Measurements from ENCODE around the gene ANKFN1. TPM values are rescaled to one million over a fixed set of nuclear protein-coding genes. Genes with fewer than 3 reads are reported as not detected.

The ANKFN1 gene
- total RNA-seq, 1 experiment from 2014 or later, result not detected

GRCh38 chr17:56416682-56417351 lies 263.5 kb downstream of the ANKFN1 start:
- no peak overlapping the region for H3K4ac ChIP-seq (ENCODE audit: low read depth, low read length)
- H3K9me3 Mint-ChIP-seq, result peaks cover 17 to 18% of the 10 kb centered on the region in 2 experiments
- H2BK15ac ChIP-seq (ENCODE audit: low read depth, low read length), result no peak overlapping the region
- no peak overlapping the region; a peak in 1 of 5 replicates for H3K4me3 Mint-ChIP-seq
- H4K8ac ChIP-seq (replicated peaks; ENCODE audit: insufficient read length, low read depth, low read length), result no peak overlapping the region
- no peak overlapping the region for H3K18ac ChIP-seq (ENCODE audit: insufficient read length, low read depth, low read length)
- no peak overlapping the region for H4K91ac ChIP-seq (ENCODE audit: insufficient read length, low read depth, low read length)
- peaks cover 5% of the 10 kb centered on the region in 2 experiments; a peak in 2 of 4 replicates for H3K4me1 Mint-ChIP-seq
- no peaks in the 10 kb centered on the region for H3K79me1 ChIP-seq (ENCODE audit: insufficient read depth, low read depth, low read length, poor library complexity, severe bottlenecking)
- no peak overlapping the region for H2BK120ac ChIP-seq (ENCODE audit: low read depth, low read length, poor library complexity, severe bottlenecking)
- no peak overlapping the region for H3K56ac ChIP-seq (ENCODE audit: insufficient read length, low read depth, low read length)
- no peak overlapping the region for H2BK12ac ChIP-seq (ENCODE audit: insufficient read length, low read depth, low read length)
- no peak overlapping the region for H2BK20ac ChIP-seq (ENCODE audit: low read depth, low read length, poor library complexity, severe bottlenecking)
- no peak overlapping the region for H2AK5ac ChIP-seq (ENCODE audit: insufficient read length, low read length)
- H3K9ac ChIP-seq (ENCODE audit: extremely low read depth, insufficient read length, low read length), result no peak overlapping the region
- no peaks in the 10 kb centered on the region for H3K9me3 ChIP-seq (ENCODE audit: control insufficient read depth, low read depth, low read length)
- no CpG with 5 or more reads among the region's 5 CpGs for WGBS (ENCODE audit: extremely low coverage, insufficient read length, low lambda C conversion rate)
- no peak overlapping the region for H3K27ac Mint-ChIP-seq
- H4K5ac ChIP-seq (ENCODE audit: insufficient read length, low read depth, low read length), result no peak overlapping the region
- no peak overlapping the region for H3K23ac ChIP-seq (ENCODE audit: insufficient read length, low read depth, low read length)
- no peak overlapping the region for H3K4me2 ChIP-seq (ENCODE audit: insufficient read depth, insufficient read length, low read length)
- H3K36me3 Mint-ChIP-seq (ENCODE audit: insufficient read depth in 1 of 3, low read depth in 3 of 3), result peaks cover 0 to 9% (median 3%) of the 10 kb centered on the region in 3 experiments; a peak in 3 of 7 replicates
- no peaks in the 10 kb centered on the region for H4K20me1 ChIP-seq (ENCODE audit: control insufficient read depth, insufficient read depth, insufficient read length)
- no peak overlapping the region for H2AFZ ChIP-seq (ENCODE audit: low read length)
- no peak overlapping the region for H3T11ph ChIP-seq (ENCODE audit: low read length)
- H3K27me3 Mint-ChIP-seq (ENCODE audit: low read depth), result no peaks in the 10 kb centered on the region; the same call in 1 of the 2 replicates
- no peak overlapping the region for H3K14ac ChIP-seq (ENCODE audit: insufficient read depth, low read length)
- H3K27me3 ChIP-seq (ENCODE audit: insufficient read depth, low read length), result no peaks in the 10 kb centered on the region
- H3K27ac ChIP-seq (ENCODE audit: insufficient read length, low read depth, low read length), result no peak overlapping the region
- no peak for TF ChIP-seq CTCF (conservative IDR thresholded peaks at IDR 0.05)
- H3K23me2 ChIP-seq (ENCODE audit: insufficient read length, low read depth, low read length, poor library complexity, severe bottlenecking), result no peaks in the 10 kb centered on the region
- no peak overlapping the region for H2BK5ac ChIP-seq (ENCODE audit: insufficient read length, low read length)
- H3K79me2 ChIP-seq (ENCODE audit: insufficient read depth, low read length), result no peaks in the 10 kb centered on the region; the same call in 1 of the 2 replicates
- no peak for DNase-seq
- no peaks in the 10 kb centered on the region for H3K4me1 ChIP-seq (ENCODE audit: insufficient read depth, low read length)
